ENCODE results near the gene PRRX2. TPM values are rescaled to one million over a fixed set of nuclear protein-coding genes. Genes with fewer than 3 reads are reported as not detected.

Gene PRRX2
- total RNA-seq, 5 donors from 2014 or later (not counting 1 experiment from before 2014, with no cell fraction given) = 0.26 TPM; not detected in 4

DNA sequence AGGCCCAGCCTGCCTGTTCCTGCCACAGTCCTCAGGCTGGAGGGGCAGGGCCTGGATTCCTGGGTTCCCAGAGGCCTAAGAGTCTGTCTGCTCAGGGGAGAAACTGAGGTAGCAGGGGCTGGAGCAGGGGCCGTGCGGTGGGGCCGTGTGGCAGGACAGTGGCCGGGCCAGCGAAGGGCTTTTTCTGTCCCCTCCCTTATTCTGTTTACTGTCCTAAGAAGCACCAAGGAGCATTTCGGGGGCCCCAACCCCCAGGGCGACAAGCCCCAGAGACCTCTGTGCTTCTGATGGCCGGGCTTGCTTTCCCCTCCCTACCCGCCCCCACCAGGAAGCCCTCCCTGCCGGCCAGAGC lies 16.7 kb upstream of the PRRX2 start:
- H3K27me3 ChIP-seq (replicated peaks in 1 of 2; ENCODE audit: control insufficient read depth in 2 of 2, extremely low read depth in 1 of 2, insufficient read depth in 2 of 2, low read length in 1 of 2) = peaks cover 0 to 15% of the 10 kb centered on the region in 2 experiments
- CTCF ChIA-PET = no interaction called here
- 75% methylated on average over 3 of the region's 10 CpGs for WGBS (ENCODE audit: insufficient coverage)
- H3K4me1 Mint-ChIP-seq = no peaks in the 10 kb centered on the region
- H3K36me3 Mint-ChIP-seq = no peaks in the 10 kb centered on the region
- no peak overlapping the region for H3K27ac ChIP-seq (ENCODE audit: low read length)
- H3K9me3 ChIP-seq = no peaks in the 10 kb centered on the region
- no peaks in the 10 kb centered on the region for H3K4me1 ChIP-seq (ENCODE audit: control insufficient read depth in 1 of 2, extremely low read depth in 1 of 2, insufficient read depth in 2 of 2, low read length in 2 of 2)
- no peaks in the 10 kb centered on the region for H3K36me3 ChIP-seq (ENCODE audit: control insufficient read depth in 2 of 2, extremely low read depth in 1 of 2, insufficient read depth in 1 of 2, low read length in 1 of 2)
- H3K9me3 Mint-ChIP-seq = no peaks in the 10 kb centered on the region
- ATAC-seq (replicated peaks in 1 of 4) (no peak), DNase-seq (no peak)
- no peak overlapping the region for H3K4me3 ChIP-seq (ENCODE audit: control insufficient read depth in 1 of 2, extremely low read depth in 1 of 2, low read length in 1 of 2)
- H3K27ac Mint-ChIP-seq = no peak overlapping the region
- no peak overlapping the region for H3K4me3 Mint-ChIP-seq
- POLR2A ChIA-PET = no interaction called here
- peaks cover 0 to 4% of the 10 kb centered on the region in 2 donors for H3K27me3 Mint-ChIP-seq

DNA sequence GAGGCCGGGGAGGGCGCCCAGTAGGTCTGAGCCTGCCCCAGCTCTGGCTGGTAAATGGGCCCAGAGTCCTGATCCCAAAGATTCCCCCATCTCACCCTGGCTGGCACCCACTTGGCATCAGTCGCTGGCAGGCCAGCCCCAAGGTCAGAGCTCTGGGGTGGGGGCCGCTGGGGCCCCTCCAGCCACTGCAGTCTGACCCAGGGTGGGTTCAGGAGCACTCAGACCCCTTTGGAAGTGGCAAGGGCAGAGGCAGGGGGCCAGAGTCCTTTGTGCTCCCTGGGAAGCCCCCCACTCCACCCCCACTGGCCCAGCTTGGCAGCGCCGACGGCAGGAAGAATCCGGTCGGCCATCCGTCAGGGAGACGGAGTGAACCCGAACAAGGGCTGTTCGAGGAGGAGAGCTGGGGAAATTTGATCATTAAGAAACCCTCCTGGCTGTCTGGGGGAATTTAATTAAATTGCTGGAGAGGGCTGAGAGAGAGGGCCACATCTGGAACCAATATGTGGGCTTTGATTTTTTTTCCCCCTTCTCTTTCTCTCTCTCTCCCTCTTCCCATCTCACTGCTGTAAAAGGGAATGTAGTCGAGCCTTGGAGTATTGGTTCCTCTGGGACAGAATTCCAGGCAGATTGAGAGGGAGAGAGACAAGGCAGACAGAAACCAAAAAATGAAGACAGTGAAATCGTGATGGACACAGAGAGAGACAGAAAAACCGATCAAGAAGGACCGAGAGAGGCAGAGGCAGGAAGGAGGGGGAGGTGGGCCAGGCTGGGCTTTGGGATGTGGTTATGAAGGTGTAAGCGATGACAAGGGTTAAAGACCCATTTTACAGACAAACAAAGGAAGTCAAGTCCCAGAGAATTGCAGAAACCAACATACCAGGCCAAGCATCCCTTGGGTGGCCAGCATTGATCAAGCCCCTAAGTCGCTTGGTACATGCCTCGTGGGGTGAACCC lies 15.4 kb upstream of the PRRX2 start:
- H3K4me3 Mint-ChIP-seq = no peak overlapping the region
- no peaks in the 10 kb centered on the region for H3K9me3 ChIP-seq
- peaks cover 0 to 4% of the 10 kb centered on the region in 2 donors for H3K27me3 Mint-ChIP-seq
- peaks cover 0 to 19% of the 10 kb centered on the region in 2 experiments for H3K27me3 ChIP-seq (replicated peaks in 1 of 2; ENCODE audit: control insufficient read depth in 2 of 2, extremely low read depth in 1 of 2, insufficient read depth in 2 of 2, low read length in 1 of 2)
- no peaks in the 10 kb centered on the region for H3K4me1 Mint-ChIP-seq
- no peaks in the 10 kb centered on the region for H3K36me3 ChIP-seq (ENCODE audit: control insufficient read depth in 2 of 2, extremely low read depth in 1 of 2, insufficient read depth in 1 of 2, low read length in 1 of 2)
- H3K36me3 Mint-ChIP-seq = no peaks in the 10 kb centered on the region
- no peak overlapping the region for H3K27ac Mint-ChIP-seq
- DNase-seq = no peak
- no peaks in the 10 kb centered on the region for H3K4me1 ChIP-seq (ENCODE audit: control insufficient read depth in 1 of 2, extremely low read depth in 1 of 2, insufficient read depth in 2 of 2, low read length in 2 of 2)
- ChIA-PET POLR2A (no interaction called here), CTCF (no interaction called here)
- H3K4me3 ChIP-seq (ENCODE audit: control insufficient read depth in 1 of 2, extremely low read depth in 1 of 2, low read length in 1 of 2) = no peak overlapping the region
- WGBS (ENCODE audit: insufficient coverage) = 77% methylated on average over 10 of the region's 20 CpGs
- no peak overlapping the region for H3K27ac ChIP-seq (ENCODE audit: low read length)
- no peak for ATAC-seq (replicated peaks in 1 of 4)
- H3K9me3 Mint-ChIP-seq = no peaks in the 10 kb centered on the region

DNA sequence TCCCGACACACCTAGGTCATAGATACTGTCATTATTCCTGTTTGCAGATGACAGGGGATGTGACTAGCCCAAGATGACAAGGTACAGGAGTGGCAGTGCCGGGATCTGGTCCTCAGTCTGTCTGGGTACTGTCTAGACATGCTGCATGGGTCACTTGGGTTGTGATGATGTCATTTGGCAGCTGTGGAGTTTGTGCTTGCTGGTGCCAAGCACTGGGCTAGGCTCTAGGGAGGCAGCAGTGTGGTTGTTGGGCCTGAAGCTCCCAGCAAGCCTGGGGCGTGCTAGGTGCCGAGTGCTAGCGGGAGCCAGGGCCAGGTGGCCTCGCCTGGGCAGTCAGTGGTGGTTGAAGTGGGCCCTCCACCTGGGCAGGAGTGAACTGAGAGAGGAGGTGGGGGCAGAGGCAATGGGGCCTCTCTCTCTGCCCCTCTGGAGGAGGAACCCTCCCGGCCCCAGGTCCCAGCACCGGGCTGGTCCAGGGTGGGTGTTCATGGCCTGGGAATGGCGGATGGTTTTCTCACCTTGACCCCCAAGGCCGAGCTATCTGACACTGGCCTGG lies 14.7 kb upstream of the PRRX2 start:
- H3K27ac ChIP-seq (ENCODE audit: low read length) = no peak overlapping the region
- no peaks in the 10 kb centered on the region for H3K4me1 ChIP-seq (ENCODE audit: control insufficient read depth in 1 of 2, extremely low read depth in 1 of 2, insufficient read depth in 2 of 2, low read length in 2 of 2)
- no peaks in the 10 kb centered on the region for H3K36me3 ChIP-seq (ENCODE audit: control insufficient read depth in 2 of 2, extremely low read depth in 1 of 2, insufficient read depth in 1 of 2, low read length in 1 of 2)
- Mint-ChIP-seq H3K27me3 (peaks cover 0 to 4% of the 10 kb centered on the region in 2 donors), H3K27ac (no peak overlapping the region), H3K4me3 (no peak overlapping the region), H3K9me3 (no peaks in the 10 kb centered on the region), H3K36me3 (no peaks in the 10 kb centered on the region), H3K4me1 (no peaks in the 10 kb centered on the region)
- POLR2A ChIA-PET = no interaction called here
- no peak overlapping the region for H3K4me3 ChIP-seq (ENCODE audit: control insufficient read depth in 1 of 2, extremely low read depth in 1 of 2, low read length in 1 of 2)
- no peaks in the 10 kb centered on the region for H3K9me3 ChIP-seq
- no peak for DNase-seq
- WGBS (ENCODE audit: insufficient coverage) = 78% methylated on average over 9 of the region's 10 CpGs
- CTCF ChIA-PET = no interaction called here
- peaks cover 0 to 23% of the 10 kb centered on the region in 2 experiments for H3K27me3 ChIP-seq (replicated peaks in 1 of 2; ENCODE audit: control insufficient read depth in 2 of 2, extremely low read depth in 1 of 2, insufficient read depth in 2 of 2, low read length in 1 of 2)
- no peak for ATAC-seq (replicated peaks in 1 of 4)

DNA sequence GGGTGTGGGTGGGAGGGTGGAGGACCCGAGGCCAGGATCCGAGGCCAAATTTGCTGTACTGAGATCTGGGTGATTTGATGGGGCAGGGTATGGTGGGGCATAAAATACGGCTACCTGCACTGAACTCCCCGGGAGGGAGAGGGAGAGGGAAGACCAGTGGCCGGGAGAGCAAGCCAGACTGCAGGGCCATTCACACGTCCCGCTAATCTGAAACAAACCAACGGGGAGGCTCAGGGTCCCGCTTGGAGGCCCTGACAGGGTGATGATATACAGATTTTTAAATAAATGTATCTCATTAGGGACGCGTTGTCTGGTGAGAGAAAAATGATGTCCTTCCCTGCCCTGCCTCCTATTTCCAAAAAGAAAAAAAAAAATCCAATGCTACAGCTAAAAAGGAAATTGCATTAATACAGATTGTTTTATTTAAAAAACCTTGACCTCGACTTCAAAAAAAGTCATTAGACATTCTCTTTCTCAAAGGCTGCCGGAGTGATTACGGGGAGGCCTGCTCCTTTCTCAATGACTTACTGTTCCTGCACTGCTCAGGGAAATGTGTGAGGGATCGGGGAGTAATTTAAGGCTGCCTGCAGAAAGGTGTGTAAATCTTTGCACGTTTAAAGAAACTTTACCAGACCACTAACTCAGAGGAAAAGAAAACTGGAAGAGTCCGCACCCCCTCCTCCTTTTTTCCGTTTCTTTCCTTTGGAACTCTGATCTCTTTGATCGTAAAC lies 11.5 kb upstream of the PRRX2 start:
- Mint-ChIP-seq H3K27ac (no peak overlapping the region), H3K4me3 (no peak overlapping the region), H3K4me1 (no peaks in the 10 kb centered on the region), H3K36me3 (no peaks in the 10 kb centered on the region), H3K27me3 (peaks cover 0 to 4% of the 10 kb centered on the region in 2 donors), H3K9me3 (no peaks in the 10 kb centered on the region)
- H3K27ac ChIP-seq (ENCODE audit: low read length) = no peak overlapping the region
- H3K27me3 ChIP-seq (replicated peaks in 1 of 2; ENCODE audit: control insufficient read depth in 2 of 2, extremely low read depth in 1 of 2, insufficient read depth in 2 of 2, low read length in 1 of 2) = peaks cover 0 to 21% of the 10 kb centered on the region in 2 experiments
- CTCF ChIA-PET = no interaction called here
- 74% methylated on average over 5 of the region's 19 CpGs for WGBS (ENCODE audit: insufficient coverage)
- H3K9me3 ChIP-seq = no peaks in the 10 kb centered on the region
- H3K4me3 ChIP-seq (ENCODE audit: control insufficient read depth in 1 of 2, extremely low read depth in 1 of 2, low read length in 1 of 2) = no peak overlapping the region
- no peak for ATAC-seq (replicated peaks in 1 of 4)
- no peaks in the 10 kb centered on the region for H3K36me3 ChIP-seq (ENCODE audit: control insufficient read depth in 2 of 2, extremely low read depth in 1 of 2, insufficient read depth in 1 of 2, low read length in 1 of 2)
- POLR2A ChIA-PET = no interaction called here
- DNase-seq = no peak
- H3K4me1 ChIP-seq (ENCODE audit: control insufficient read depth in 1 of 2, extremely low read depth in 1 of 2, insufficient read depth in 2 of 2, low read length in 2 of 2) = no peaks in the 10 kb centered on the region

DNA sequence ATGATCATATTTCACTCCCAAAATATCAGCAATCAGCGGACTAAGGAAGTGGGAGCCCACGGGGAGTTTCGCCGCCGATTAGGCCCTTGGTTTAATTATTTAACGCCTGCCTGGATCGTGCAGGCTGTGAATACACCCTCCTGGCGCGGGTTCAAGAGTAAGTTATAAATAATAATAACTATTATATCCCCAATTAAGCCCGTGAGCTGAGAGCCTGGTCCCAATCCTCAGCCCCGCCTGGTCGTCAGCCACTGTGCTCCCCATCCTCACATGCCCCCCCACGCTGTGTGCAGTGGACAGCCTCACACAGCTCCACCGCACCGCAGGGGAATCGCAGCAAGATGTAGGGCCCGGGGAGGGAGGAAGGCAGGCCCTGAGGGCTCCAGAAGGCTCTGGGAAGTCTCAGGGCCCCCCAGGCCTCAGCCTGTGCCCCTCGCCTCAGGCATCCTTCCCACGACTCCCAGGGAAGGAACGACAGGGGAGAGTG lies 10.8 kb upstream of the PRRX2 start:
- no peak for DNase-seq
- Histone ChIP-seq H3K27ac (ENCODE audit: low read length) (no peak overlapping the region), H3K4me1 (ENCODE audit: control insufficient read depth in 1 of 2, extremely low read depth in 1 of 2, insufficient read depth in 2 of 2, low read length in 2 of 2) (no peaks in the 10 kb centered on the region), H3K4me3 (ENCODE audit: control insufficient read depth in 1 of 2, extremely low read depth in 1 of 2, low read length in 1 of 2) (no peak overlapping the region), H3K27me3 (replicated peaks in 1 of 2; ENCODE audit: control insufficient read depth in 2 of 2, extremely low read depth in 1 of 2, insufficient read depth in 2 of 2, low read length in 1 of 2) (peaks cover 0 to 18% of the 10 kb centered on the region in 2 experiments), H3K36me3 (ENCODE audit: control insufficient read depth in 2 of 2, extremely low read depth in 1 of 2, insufficient read depth in 1 of 2, low read length in 1 of 2) (no peaks in the 10 kb centered on the region), H3K9me3 (no peaks in the 10 kb centered on the region)
- Mint-ChIP-seq H3K4me3 (no peak overlapping the region), H3K27ac (no peak overlapping the region), H3K27me3 (peaks cover 0 to 4% of the 10 kb centered on the region in 2 donors), H3K36me3 (no peaks in the 10 kb centered on the region), H3K9me3 (no peaks in the 10 kb centered on the region), H3K4me1 (no peaks in the 10 kb centered on the region)
- POLR2A ChIA-PET = no interaction called here
- WGBS (ENCODE audit: insufficient coverage) = 79% methylated on average over 5 of the region's 20 CpGs
- CTCF ChIA-PET = no interaction called here
- ATAC-seq (replicated peaks in 1 of 4) = no peak

DNA sequence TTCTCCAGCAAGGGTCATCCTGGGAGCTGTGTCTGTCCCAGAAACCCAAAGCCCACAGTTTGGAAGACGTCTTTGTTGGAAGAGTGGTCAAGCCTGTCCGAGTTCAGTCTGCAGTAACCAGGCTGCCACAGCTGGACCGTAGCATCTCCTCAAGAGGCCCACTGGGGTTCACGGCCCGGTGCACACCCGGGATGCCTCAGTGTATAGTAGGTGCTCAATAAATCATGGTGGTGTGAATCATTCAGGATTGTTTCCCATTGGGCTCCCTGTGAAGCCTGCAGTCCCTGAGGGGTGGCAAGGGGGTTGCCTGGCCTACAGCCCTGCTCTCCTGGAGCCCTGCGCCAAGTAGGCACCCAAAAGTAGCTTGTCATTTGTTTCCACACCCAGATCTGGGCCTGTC lies 10.3 kb upstream of the PRRX2 start:
- CTCF ChIA-PET = no interaction called here
- Mint-ChIP-seq H3K4me1 (no peaks in the 10 kb centered on the region), H3K27ac (no peak overlapping the region), H3K36me3 (no peaks in the 10 kb centered on the region), H3K27me3 (peaks cover 0 to 3% of the 10 kb centered on the region in 2 donors), H3K9me3 (no peaks in the 10 kb centered on the region), H3K4me3 (no peak overlapping the region)
- Histone ChIP-seq H3K4me1 (ENCODE audit: control insufficient read depth in 1 of 2, extremely low read depth in 1 of 2, insufficient read depth in 2 of 2, low read length in 2 of 2) (no peaks in the 10 kb centered on the region), H3K4me3 (ENCODE audit: control insufficient read depth in 1 of 2, extremely low read depth in 1 of 2, low read length in 1 of 2) (no peak overlapping the region), H3K9me3 (no peaks in the 10 kb centered on the region), H3K36me3 (ENCODE audit: control insufficient read depth in 2 of 2, extremely low read depth in 1 of 2, insufficient read depth in 1 of 2, low read length in 1 of 2) (no peaks in the 10 kb centered on the region), H3K27ac (ENCODE audit: low read length) (no peak overlapping the region), H3K27me3 (replicated peaks in 1 of 2; ENCODE audit: control insufficient read depth in 2 of 2, extremely low read depth in 1 of 2, insufficient read depth in 2 of 2, low read length in 1 of 2) (peaks cover 0 to 15% of the 10 kb centered on the region in 2 experiments)
- WGBS (ENCODE audit: insufficient coverage) = 87% methylated on average over 7 of the region's 7 CpGs
- POLR2A ChIA-PET = no interaction called here
- DNase-seq = no peak
- ATAC-seq (replicated peaks in 1 of 4) = no peak

Measured in T-cell (primary cell).